ENCODE measurements around the gene CD68. TPM values are rescaled to one million over a fixed set of nuclear protein-coding genes. Genes with fewer than 3 reads are reported as not detected.

CD68 gene
- total RNA-seq, 1 experiment from 2014 or later = 6.9 TPM

DNA sequence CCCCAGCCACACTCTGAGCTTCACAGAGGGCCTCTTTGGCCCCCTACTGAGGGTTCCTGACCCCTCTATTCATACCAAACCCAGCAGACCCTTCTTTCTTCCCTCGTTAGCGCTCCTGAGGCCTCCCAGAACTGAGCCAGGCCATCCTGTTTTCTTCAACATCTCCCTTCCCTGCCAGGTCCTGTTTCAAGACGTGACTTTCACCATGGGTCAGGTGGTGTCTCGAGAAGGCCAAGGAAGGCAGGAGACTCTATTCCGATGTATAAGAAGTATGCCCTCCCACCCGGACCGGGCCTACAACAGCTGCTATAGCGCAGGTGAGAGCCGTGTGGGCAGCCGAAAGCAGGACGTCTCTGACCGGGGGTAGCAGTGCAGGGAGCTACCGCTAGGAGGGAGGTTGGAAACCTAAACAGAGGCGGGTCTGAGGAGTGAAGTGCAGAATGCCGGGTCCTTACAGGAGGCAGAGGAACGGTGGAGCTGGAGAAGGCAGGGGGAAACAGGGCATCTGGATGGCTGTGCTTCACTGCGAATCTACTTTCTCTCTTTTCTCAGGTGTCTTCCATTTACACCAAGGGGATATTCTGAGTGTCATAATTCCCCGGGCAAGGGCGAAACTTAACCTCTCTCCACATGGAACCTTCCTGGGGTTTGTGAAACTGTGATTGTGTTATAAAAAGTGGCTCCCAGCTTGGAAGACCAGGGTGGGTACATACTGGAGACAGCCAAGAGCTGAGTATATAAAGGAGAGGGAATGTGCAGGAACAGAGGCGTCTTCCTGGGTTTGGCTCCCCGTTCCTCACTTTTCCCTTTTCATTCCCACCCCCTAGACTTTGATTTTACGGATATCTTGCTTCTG, 19.0 kb upstream of the CD68 start:
- BruUV-seq (replicated peaks) = no TSS peak
- peaks cover 24% of the 10 kb centered on the region for H3K36me3 Mint-ChIP-seq (ENCODE audit: insufficient read depth, unreplicated experiment)
- peaks cover 42% of the 10 kb centered on the region for H3K4me1 Mint-ChIP-seq (ENCODE audit: insufficient read depth, unreplicated experiment)
- TF ChIP-seq, protein P1, sequence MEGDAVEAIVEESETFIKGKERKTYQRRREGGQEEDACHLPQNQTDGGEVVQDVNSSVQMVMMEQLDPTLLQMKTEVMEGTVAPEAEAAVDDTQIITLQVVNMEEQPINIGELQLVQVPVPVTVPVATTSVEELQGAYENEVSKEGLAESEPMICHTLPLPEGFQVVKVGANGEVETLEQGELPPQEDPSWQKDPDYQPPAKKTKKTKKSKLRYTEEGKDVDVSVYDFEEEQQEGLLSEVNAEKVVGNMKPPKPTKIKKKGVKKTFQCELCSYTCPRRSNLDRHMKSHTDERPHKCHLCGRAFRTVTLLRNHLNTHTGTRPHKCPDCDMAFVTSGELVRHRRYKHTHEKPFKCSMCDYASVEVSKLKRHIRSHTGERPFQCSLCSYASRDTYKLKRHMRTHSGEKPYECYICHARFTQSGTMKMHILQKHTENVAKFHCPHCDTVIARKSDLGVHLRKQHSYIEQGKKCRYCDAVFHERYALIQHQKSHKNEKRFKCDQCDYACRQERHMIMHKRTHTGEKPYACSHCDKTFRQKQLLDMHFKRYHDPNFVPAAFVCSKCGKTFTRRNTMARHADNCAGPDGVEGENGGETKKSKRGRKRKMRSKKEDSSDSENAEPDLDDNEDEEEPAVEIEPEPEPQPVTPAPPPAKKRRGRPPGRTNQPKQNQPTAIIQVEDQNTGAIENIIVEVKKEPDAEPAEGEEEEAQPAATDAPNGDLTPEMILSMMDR (IDR thresholded peaks at IDR 0.05; ENCODE audit: unreplicated experiment) = peak; percentile 37
- CTCF ChIA-PET = interaction anchor here (0.6 to 7.1 kb wide), 57 partner anchors 10 to 600 kb away, joined by 3 to 123 read pairs (median 4); partner anchors contain the start of genes CD68, CHRNB1, TMEM102 and TMEM95
- H3K27me3 Mint-ChIP-seq (ENCODE audit: insufficient read depth, unreplicated experiment) = no peaks in the 10 kb centered on the region
- intact Hi-C loops (cut with micrococcal nuclease) = loop anchor here (1.0 kb wide), 6 partner anchors 29 to 280 kb away; partner anchors contain the start of gene POLR2A
- peak overlapping the region; percentile 91 for H3K27ac Mint-ChIP-seq (ENCODE audit: low read depth, unreplicated experiment)
- no peaks in the 10 kb centered on the region for H3K9me3 Mint-ChIP-seq (ENCODE audit: unreplicated experiment)
- peak overlapping the region; percentile 81 for H3K4me3 Mint-ChIP-seq (ENCODE audit: unreplicated experiment)
- no peak for DNase-seq (ENCODE audit: unreplicated experiment)
- POLR2A ChIA-PET = interaction anchor here (0.6 to 6.0 kb wide), 50 partner anchors 9 to 319 kb away, joined by 3 to 71 read pairs (median 5); partner anchors contain the start of genes CD68, GPS2, MPDU1 and NEURL4

DNA sequence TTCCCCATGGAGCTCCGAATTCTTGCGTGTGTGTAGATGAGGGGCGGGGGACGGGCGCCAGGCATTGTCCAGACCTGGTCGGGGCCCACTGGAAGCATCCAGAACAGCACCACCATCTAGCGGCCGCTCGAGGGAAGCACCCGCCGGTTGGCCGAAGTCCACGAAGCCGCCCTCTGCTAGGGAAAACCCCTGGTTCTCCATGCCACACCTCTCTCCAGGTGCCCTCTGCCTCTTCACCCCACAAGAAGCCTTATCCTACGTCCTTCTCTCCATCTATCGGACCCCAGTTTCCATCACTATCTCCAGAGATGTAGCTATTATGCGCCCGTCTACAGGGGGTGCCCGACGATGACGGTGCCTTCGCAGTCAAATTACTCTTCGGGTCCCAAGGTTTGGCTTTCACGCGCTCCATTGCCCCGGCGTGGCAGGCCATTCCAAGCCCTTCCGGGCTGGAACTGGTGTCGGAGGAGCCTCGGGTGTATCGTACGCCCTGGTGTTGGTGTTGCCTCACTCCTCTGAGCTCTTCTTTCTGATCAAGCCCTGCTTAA, 18.3 kb upstream of the CD68 start:
- BruUV-seq (replicated peaks) = TSS peak; percentile 61
- ChIA-PET CTCF (interaction anchor here (0.6 to 7.1 kb wide), 56 partner anchors 9 to 599 kb away, joined by 3 to 123 read pairs (median 4); partner anchors contain the start of genes CD68, CHRNB1, TMEM95 and TP53), POLR2A (interaction anchor here (0.6 to 6.0 kb wide), 48 partner anchors 9 to 516 kb away, joined by 3 to 71 read pairs (median 5); partner anchors contain the start of genes CD68, GPS2, MPDU1 and NEURL4)
- H3K4me1 Mint-ChIP-seq (ENCODE audit: insufficient read depth, unreplicated experiment) = peaks cover 42% of the 10 kb centered on the region
- TF ChIP-seq, protein P1 (IDR thresholded peaks at IDR 0.05; ENCODE audit: unreplicated experiment) = peak; percentile 88
- intact Hi-C loops (cut with micrococcal nuclease) = loop anchor here (1.0 kb wide), 6 partner anchors 28 to 281 kb away; partner anchors contain the start of gene POLR2A
- H3K9me3 Mint-ChIP-seq (ENCODE audit: unreplicated experiment) = no peaks in the 10 kb centered on the region
- H3K4me3 Mint-ChIP-seq (ENCODE audit: unreplicated experiment) = peak overlapping the region; percentile 81
- peak; percentile 92 for DNase-seq (ENCODE audit: unreplicated experiment)
- no peaks in the 10 kb centered on the region for H3K27me3 Mint-ChIP-seq (ENCODE audit: insufficient read depth, unreplicated experiment)
- H3K27ac Mint-ChIP-seq (ENCODE audit: low read depth, unreplicated experiment) = peak overlapping the region; percentile 91
- peaks cover 31% of the 10 kb centered on the region for H3K36me3 Mint-ChIP-seq (ENCODE audit: insufficient read depth, unreplicated experiment)

- Mint-ChIP-seq H3K9me3 (ENCODE audit: unreplicated experiment) (no peaks in the 10 kb centered on the region), H3K4me3 (ENCODE audit: unreplicated experiment) (peak within 1 kb of the TSS; percentile 81), H3K36me3 (ENCODE audit: insufficient read depth, unreplicated experiment) (peaks cover 37% of the 10 kb centered on the region), H3K4me1 (ENCODE audit: insufficient read depth, unreplicated experiment) (peaks cover 42% of the 10 kb centered on the region), H3K27ac (ENCODE audit: low read depth, unreplicated experiment) (peak within 1 kb of the TSS; percentile 91), H3K27me3 (ENCODE audit: insufficient read depth, unreplicated experiment) (no peaks in the 10 kb centered on the region)
- no TSS peak for BruUV-seq (replicated peaks)
- peak; percentile 83 for DNase-seq (ENCODE audit: unreplicated experiment)
- intact Hi-C loops (cut with micrococcal nuclease) = loop anchor here (1.0 kb wide), 6 partner anchors 28 to 281 kb away; partner anchors contain the start of gene POLR2A
- TF ChIP-seq, protein P1 (IDR thresholded peaks at IDR 0.05; ENCODE audit: unreplicated experiment) = no peak
- ChIA-PET POLR2A (interaction anchor here (0.8 to 6.0 kb wide), 34 partner anchors 11 to 516 kb away, joined by 3 to 71 read pairs (median 6); partner anchors contain the start of genes CD68, GPS2, MPDU1 and NEURL4), CTCF (interaction anchor here (0.6 to 7.1 kb wide), 32 partner anchors 14 to 235 kb away, joined by 3 to 123 read pairs (median 7); partner anchors contain the start of genes CD68, CHRNB1, TMEM95 and TP53)
Measured at GRCh38 chr17:7561589-7562207, 17.7 kb upstream of the CD68 start, which contains the start of gene SENP3. SENP3 (plus strand) TSS chr17:7561919; CDS start chr17:7563077, 1,158 bp downstream.
